OCI-LY3 (cell line): Measurements from ENCODE around the gene ODAD2.
A peak's percentile ranks its signal among the peaks of the same experiment; 100 is the strongest.

Source experiments
- H2AFZ ChIP-seq: fragments of 200-600, 300-600 bp; shearing (Covaris generic); 2 replicates; pipeline ENCODE4 v1.6.0; 2014; ENCODE audit warnings: antibody characterized with exemption, low read depth, low read length
- H3K27ac ChIP-seq: fragments of 200-600, 300-600 bp; sonication (generic); 2 replicates; pipeline ENCODE4 v1.5.1; 2014; ENCODE audit warnings: mild to moderate bottlenecking, low read length, moderate library complexity, mixed read lengths
- H3K27me3 ChIP-seq: fragments of 200-600, 300-600 bp; sonication (generic); 2 replicates; pipeline ENCODE4 v1.6.1; 2014; ENCODE audit warnings: low read depth, low read length, mixed read lengths
- H3K36me3 ChIP-seq: fragments of 200-600, 300-600 bp; sonication (generic); replicated peaks from 2 replicates; pipeline ENCODE3; 2014; ENCODE audit warnings: low read depth, low read length, mixed read lengths
- H3K4me1 ChIP-seq: fragments of 300-600, 200-600 bp; sonication (generic); 2 replicates; pipeline ENCODE4 v1.6.1; 2014; ENCODE audit warnings: low read length, mixed read lengths
- H3K4me2 ChIP-seq: fragments of 200-600, 300-600 bp; sonication (generic); 2 replicates; pipeline ENCODE4 v1.6.1; 2014; ENCODE audit warnings: low read length, mixed read lengths
- H3K4me3 ChIP-seq: fragments of 300-600, 200-600 bp; sonication (generic); 2 replicates; pipeline ENCODE4 v1.5.1; 2014; ENCODE audit warnings: antibody characterized with exemption, mild to moderate bottlenecking, low read length, moderate library complexity
- H3K79me2 ChIP-seq: fragments of 300-600, 200-600 bp; shearing (Covaris generic); 2 replicates; pipeline ENCODE4 v1.6.1; 2014; ENCODE audit warnings: mild to moderate bottlenecking, low read length, mixed read lengths
- H3K9ac ChIP-seq: fragments of 300-600, 200-600 bp; shearing (Covaris generic); 2 replicates; pipeline ENCODE4 v1.6.0; 2014; ENCODE audit warnings: mild to moderate bottlenecking, low read length, moderate library complexity
- H3K9me3 ChIP-seq: fragments of 200-600, 300-600 bp; shearing (Covaris generic); 2 replicates; pipeline ENCODE4 v1.6.1; 2014; ENCODE audit warnings: low read length, mixed read lengths; ENCODE audit not compliant: insufficient read depth
- H4K20me1 ChIP-seq: fragments of 200-600, 300-600 bp; sonication (generic); 2 replicates; pipeline ENCODE4 v1.6.1; 2016; ENCODE audit warnings: low read length, mixed read lengths; ENCODE audit not compliant: insufficient read depth
- EZH2phosphoT487 ChIP-seq: fragments of 200-600 bp; shearing (Covaris generic); IDR thresholded peaks from 2 replicates; pipeline ENCODE4 v1.6.1; 2018; ENCODE audit warnings: antibody characterized with exemption, mixed run types, low read depth
- TF ChIP-seq, protein P1 (sequence below): fragments of 200-600, 300-600 bp; sonication (generic); IDR thresholded peaks from 2 replicates; pipeline ENCODE4 v1.5.1; 2014; ENCODE audit warnings: antibody characterized with exemption, low read length, low read depth

Gene ODAD2

DNA sequence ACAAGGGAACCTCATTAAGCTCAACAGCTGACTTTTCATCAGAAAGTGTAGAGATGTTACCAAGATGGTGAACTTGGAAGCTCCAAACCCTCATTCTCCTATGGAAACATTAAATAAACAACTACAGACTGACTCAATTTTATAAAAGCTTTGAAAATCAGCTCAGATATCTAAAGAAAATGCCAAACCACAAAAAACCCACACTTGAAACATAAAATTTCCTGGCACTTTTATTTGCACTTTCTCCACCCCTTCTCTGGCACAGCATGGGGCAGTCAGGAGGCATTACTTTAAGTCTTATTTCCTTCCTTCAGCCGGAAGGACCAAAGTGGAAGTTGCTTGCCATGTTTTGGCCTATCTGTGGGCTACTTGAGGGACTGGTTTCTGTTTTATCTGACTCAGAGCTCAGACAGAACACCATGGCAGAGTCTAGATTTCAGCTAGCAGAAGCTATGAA, 114.7 kb downstream of the ODAD2 start:
- no peaks in the 10 kb centered on the region for H3K79me2 ChIP-seq
- no peak overlapping the region for H3K4me2 ChIP-seq
- H3K27ac ChIP-seq, result no peak overlapping the region

DNA sequence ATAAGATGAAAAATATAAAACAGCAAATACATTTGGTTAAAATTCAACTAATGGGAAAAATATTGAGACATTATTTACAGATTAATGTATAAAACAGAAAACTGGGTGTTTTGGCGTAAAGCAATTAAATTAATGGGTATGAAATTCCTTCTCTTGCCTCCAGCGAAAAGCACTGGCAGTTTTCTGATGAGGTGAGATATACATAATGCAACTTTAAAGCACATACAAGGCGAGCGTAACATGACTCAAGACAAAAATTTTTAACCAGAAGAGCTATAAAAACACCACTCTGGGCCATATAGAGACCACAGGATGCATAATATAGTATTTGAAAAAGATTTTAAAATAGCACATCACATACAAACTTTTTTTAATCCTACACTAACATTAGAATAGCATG, 120.6 kb downstream of the ODAD2 start:
- TF ChIP-seq, protein P1, sequence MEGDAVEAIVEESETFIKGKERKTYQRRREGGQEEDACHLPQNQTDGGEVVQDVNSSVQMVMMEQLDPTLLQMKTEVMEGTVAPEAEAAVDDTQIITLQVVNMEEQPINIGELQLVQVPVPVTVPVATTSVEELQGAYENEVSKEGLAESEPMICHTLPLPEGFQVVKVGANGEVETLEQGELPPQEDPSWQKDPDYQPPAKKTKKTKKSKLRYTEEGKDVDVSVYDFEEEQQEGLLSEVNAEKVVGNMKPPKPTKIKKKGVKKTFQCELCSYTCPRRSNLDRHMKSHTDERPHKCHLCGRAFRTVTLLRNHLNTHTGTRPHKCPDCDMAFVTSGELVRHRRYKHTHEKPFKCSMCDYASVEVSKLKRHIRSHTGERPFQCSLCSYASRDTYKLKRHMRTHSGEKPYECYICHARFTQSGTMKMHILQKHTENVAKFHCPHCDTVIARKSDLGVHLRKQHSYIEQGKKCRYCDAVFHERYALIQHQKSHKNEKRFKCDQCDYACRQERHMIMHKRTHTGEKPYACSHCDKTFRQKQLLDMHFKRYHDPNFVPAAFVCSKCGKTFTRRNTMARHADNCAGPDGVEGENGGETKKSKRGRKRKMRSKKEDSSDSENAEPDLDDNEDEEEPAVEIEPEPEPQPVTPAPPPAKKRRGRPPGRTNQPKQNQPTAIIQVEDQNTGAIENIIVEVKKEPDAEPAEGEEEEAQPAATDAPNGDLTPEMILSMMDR, result no peak
- TF ChIP-seq EZH2phosphoT487, result no peak
- Histone ChIP-seq H4K20me1 (no peaks in the 10 kb centered on the region), H3K4me2 (no peak overlapping the region), H3K9me3 (no peaks in the 10 kb centered on the region), H2AFZ (no peak overlapping the region), H3K4me3 (no peak overlapping the region), H3K27me3 (no peaks in the 10 kb centered on the region), H3K4me1 (no peaks in the 10 kb centered on the region), H3K9ac (no peak overlapping the region), H3K79me2 (no peaks in the 10 kb centered on the region), H3K27ac (no peak overlapping the region), H3K36me3 (no peaks in the 10 kb centered on the region)

More for the DNA sequence above, 114.7 kb downstream of the ODAD2 start:
- Histone ChIP-seq H3K27me3 (no peaks in the 10 kb centered on the region), H2AFZ (no peak overlapping the region), H3K36me3 (no peaks in the 10 kb centered on the region), H3K9me3 (no peaks in the 10 kb centered on the region), H3K4me1 (no peaks in the 10 kb centered on the region), H3K4me3 (no peak overlapping the region), H4K20me1 (no peaks in the 10 kb centered on the region), H3K9ac (no peak overlapping the region)
- no peak for TF ChIP-seq EZH2phosphoT487
- TF ChIP-seq, protein P1, result no peak

DNA sequence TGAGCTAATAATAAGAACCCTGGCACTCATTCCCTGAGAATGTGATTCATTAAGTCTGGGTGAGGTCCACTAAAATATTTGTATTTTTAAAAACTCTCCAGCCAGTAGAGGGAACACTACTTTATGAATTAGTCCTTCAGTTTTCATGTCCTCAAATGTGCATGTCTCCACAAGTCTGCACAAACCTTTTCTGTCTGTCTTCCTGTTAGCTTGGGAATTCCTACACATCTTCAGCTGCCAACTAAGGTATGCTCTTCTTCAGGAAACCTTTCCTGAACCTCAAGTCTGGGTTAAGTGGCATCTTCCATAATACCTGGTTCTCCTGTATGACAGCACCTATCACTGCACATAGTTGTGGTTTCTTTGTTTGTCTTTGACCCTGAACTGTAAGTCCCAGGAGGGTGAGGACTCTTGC, 133.7 kb downstream of the ODAD2 start:
- H3K36me3 ChIP-seq, result no peaks in the 10 kb centered on the region
- no peak overlapping the region for H3K9ac ChIP-seq
- no peak overlapping the region for H3K27ac ChIP-seq
- H3K9me3 ChIP-seq, result no peaks in the 10 kb centered on the region
- no peaks in the 10 kb centered on the region for H3K79me2 ChIP-seq
- no peak overlapping the region for H3K4me3 ChIP-seq
- H3K4me1 ChIP-seq, result no peaks in the 10 kb centered on the region
- H3K27me3 ChIP-seq, result no peaks in the 10 kb centered on the region
- TF ChIP-seq, protein P1, result 0 out of 2 replicates have a peak, but pooled peaks have one; percentile 10
- no peak for TF ChIP-seq EZH2phosphoT487
- no peak overlapping the region for H2AFZ ChIP-seq
- no peak overlapping the region for H3K4me2 ChIP-seq
- H4K20me1 ChIP-seq, result no peaks in the 10 kb centered on the region

DNA sequence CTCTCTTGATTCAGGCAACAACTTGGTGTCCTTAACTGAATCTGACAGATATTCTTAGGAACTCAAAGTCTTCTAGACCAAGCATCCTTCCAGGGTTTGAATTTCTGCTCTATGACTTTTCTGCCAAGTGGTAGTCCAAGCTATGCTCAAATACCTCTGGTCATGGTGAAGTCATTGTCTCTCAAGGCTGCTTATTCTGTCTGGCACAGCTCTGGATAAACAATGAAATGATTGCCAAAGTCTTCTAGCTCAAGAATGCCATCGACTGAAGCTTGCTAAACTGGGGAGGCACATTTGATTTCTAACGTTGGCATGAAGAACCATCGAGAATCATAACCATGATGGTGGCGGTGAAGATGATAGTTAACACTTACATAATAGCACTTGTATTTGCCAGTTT, 137.1 kb downstream of the ODAD2 start:
- no peaks in the 10 kb centered on the region for H4K20me1 ChIP-seq
- no peak overlapping the region for H3K4me2 ChIP-seq
- H3K27ac ChIP-seq, result no peak overlapping the region
- H3K9ac ChIP-seq, result no peak overlapping the region
- H3K27me3 ChIP-seq, result no peaks in the 10 kb centered on the region
- no peaks in the 10 kb centered on the region for H3K79me2 ChIP-seq
- no peak overlapping the region for H3K4me3 ChIP-seq
- H3K9me3 ChIP-seq, result no peaks in the 10 kb centered on the region
- H3K36me3 ChIP-seq, result no peaks in the 10 kb centered on the region
- no peak for TF ChIP-seq EZH2phosphoT487
- TF ChIP-seq, protein P1, result no peak
- H3K4me1 ChIP-seq, result no peaks in the 10 kb centered on the region
- H2AFZ ChIP-seq, result no peak overlapping the region
